GM19043 (cell line): Measurements from ENCODE around the gene LUZP2.

ENCODE experiments used
- ATAC-seq: cut with Tn5 transposase; IDR thresholded peaks from one replicate; pipeline ENCODE4 v1.9.1; 2021; ENCODE audit warnings: low read depth; ENCODE audit not compliant: unreplicated experiment

LUZP2 gene

DNA sequence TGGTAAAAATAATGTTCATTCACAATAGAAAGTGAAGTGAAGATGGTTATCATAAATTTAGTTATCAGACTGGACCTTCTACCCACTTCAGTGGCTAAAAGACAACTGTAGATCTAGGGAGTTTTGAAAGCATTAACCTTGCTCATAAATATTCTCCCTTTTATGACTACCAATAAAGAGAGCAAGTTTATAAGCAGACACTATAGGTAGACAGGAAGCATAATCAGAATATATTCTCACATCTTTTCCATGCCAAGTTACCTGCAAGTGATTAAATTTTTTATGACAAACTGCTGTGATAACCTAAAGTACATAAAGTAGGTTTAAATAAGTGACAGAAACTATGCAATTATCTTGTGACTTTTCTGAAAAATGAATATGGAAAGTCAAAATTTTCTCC is 62.5 kb downstream of the LUZP2 start:
- ATAC-seq, result no peak

DNA sequence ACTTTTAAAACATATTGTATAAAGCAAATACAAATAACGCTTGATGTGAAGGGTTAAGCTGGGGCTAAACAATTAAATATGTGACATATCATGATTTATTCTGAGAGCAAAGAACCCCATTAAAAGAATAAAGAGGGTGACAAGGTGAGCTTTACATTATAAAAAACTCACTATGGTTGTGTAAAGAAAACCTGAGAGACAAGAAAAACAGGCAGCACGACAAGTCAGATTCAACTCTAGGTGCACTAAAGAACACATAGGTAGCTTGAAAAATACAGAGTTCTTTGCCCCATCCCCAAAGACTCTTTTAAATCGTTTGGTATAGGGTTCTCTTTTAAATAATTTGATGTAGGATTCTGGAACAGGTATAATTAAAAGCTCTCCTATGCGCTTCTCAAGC is 63.5 kb downstream of the LUZP2 start:
- ATAC-seq, result no peak

DNA sequence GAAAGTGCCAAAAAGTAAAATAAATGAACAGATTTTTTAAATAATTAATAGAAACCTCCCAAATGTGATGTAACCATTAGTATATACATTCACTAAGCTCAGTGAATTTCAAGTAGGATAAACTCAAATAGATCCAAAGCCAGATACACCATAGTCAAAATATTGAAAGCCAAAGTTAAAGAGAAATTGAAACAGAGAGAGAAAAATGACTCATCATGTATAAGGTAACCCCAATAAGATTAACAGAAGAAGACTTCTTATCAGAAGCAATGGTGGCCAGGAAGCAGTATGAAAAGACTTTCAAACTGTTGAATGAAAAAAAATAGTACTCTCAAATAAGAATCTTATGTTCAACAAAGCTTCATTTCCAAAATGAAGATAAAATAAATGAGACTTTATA is 70.5 kb downstream of the LUZP2 start:
- ATAC-seq, result no peak

DNA sequence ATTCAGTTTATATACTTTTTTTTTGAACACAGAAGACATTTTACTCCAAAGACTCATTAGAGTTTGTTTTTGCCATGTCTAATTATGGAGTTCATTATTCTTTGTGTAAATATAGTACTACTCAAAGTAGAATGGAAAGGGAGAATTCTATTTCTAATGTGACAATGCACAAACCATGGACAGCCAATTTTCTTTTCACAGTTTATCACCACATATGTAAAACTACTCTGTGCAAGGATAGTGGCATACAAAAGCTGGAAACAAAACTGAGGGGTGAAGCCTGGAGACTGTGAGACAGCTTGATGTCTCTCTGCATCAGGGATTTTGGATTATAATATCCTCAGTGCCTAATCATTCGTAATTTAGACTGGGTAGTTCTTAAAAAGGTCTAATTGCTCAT is 75.5 kb downstream of the LUZP2 start:
- ATAC-seq, result no peak

DNA sequence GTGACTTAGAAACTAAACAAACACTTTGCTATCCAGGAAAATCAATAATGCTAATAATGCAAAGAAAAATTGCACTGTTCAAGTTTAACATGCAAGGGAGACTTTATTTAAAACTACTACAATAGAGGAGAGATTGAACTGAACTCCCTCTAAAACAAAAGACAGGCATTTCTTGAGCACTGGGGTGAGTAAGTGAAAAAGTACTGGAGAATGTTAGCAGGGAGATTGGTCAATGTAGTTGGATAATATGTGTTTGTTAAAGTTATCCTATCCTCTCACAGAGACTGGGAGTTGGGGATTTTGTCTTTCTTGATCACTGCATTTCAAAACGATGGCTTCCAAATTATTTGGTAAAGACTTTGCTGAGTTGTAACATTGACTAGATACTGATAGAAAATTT is 77.6 kb downstream of the LUZP2 start:
- ATAC-seq, result no peak

DNA sequence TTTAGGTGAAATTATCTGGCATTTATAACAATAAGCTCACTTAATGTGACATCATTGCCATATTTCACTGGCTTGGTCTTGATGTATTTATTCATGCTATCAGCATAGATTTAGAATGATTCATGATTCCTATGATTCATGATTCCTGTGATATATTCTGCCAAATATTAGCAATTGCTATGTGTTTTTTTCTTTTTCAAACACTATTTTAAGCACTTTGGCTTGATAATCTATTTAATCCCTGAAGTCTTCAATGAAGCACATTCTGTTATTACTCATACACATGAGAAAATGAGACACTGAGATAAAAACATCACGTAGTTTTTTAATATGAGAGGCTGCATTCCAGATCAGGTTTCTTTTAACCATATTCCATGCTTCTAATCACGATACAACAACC is 78.5 kb downstream of the LUZP2 start:
- no peak for ATAC-seq

DNA sequence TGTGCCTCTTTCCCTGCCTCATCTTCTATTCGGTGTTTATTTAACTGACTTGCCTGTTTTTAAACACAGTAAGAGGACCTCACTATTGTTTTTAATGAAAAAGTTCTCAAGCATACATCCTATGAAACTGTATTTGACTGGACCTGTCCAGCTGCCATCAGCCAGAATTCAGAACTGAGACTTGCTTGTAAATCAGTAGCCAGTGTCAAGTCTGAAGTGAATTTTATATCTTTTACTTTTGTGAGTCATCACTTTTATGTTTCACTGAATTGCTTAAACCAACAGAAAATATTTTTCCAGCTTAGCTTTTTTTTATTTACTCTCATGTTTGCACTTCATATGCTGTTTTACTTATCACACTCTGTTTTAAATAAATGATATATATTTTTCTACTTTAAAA is 88.3 kb downstream of the LUZP2 start:
- peak; percentile 47 for ATAC-seq

DNA sequence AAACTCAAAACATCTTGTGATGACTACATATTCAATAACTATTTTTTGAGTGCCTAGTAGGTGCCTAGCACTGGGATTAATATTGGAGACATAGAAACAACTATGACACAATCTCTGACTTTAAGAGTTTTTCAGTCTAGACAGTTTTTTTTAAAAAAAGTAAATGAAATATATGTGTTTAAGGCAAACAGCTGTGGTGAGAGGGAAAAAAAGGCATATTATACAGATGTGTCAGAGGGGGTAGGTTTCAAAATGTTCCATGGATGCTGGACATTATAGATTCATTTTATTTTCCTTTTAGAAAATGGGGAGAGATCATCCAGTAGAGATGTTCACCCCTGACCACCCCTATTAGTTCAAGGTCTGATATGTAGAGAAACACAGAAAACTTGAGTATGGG is 90.8 kb downstream of the LUZP2 start:
- no peak for ATAC-seq

DNA sequence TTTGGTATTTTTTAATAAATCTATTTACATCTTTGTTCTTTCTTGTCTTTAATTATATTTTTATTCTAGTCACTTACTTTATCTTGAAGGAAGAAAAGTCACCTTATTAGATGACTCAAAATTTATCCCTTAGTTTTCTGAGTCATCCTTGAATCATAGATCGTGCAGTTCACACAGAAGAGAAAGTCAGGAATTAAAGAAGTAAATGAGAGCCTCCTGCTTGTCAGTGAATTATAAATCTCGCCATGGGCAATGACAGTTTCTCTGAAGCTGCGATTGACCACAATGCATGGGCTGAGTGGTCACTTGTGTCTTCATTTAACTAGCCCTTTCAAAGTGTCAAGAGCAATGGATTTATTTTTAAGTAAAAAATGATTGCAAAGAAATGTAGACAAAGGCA is 91.2 kb downstream of the LUZP2 start:
- no peak for ATAC-seq

DNA sequence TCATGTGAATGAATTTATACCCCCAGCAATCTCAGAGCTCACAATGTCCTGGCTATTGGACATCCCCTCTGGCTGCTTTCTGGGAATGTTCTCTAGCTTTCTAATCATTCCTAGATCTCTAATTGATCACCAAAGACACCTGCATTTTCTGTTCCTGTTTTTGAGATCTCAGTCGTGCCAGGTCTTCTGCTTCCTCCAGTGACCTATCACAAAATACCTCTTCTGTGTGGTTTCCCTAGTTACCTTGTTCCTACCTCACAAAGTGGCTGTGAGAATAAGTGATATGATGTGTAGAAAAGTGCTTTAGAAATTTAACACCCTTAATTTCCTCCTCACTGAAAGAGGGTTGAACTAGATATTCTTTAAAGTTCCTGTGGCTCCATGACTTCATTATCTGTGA is 92.2 kb downstream of the LUZP2 start:
- ATAC-seq, result no peak

DNA sequence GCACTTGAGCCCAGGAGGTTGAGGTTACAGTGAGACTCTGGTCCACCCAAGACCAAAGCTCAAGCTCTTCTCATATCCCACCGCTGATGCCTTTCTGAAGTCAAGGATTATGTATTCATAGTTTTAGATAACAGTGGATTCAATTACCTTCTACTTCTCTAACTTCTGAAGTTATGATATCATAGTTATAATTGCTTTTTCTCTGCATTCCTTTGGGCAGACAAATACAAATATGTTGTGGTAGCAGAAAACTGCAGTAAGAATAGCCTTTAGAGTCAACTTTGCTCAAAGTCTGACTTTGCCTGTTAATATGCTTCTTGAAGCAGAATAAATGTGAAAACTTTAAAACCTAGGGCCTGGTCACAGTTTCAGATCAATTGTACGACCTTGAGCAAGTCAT is 94.4 kb downstream of the LUZP2 start:
- ATAC-seq, result no peak

DNA sequence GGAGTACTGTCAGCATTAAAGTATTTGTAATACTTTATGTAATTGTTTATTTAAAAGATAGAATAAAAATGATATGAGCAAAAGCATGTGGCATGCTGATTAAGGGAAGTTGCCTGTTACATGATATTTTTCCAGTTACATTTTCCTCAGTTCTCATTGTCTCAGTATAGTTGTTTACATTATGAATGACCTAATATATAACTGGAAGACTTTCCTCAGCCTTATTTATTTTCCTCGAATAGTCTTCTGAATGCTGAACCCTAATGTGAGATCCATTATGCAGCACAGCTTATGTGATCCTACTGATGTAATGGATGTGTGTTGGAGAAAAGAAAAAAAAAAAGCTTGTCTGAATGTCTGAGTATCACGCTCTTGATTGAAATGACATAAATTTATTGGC is 95.5 kb downstream of the LUZP2 start:
- ATAC-seq, result no peak

DNA sequence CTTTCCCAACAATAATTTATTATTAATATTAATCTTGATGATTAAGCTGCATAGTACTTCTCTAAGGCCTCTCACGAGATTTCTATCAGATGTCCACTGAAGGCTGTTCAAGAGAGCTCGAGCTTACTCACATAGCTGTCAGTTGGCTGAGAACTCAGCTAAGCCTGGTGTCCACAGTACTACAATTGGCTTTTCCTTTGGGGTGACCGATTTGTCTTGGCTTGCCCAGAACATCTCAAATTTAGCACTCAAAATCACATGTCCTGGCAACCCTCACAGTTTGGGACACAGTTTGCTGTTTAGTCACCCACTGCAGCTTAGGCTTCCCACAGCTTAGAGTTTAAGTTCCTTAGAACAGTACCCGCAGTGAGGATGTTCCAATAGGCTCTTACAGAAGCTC is 96.5 kb downstream of the LUZP2 start:
- no peak for ATAC-seq

DNA sequence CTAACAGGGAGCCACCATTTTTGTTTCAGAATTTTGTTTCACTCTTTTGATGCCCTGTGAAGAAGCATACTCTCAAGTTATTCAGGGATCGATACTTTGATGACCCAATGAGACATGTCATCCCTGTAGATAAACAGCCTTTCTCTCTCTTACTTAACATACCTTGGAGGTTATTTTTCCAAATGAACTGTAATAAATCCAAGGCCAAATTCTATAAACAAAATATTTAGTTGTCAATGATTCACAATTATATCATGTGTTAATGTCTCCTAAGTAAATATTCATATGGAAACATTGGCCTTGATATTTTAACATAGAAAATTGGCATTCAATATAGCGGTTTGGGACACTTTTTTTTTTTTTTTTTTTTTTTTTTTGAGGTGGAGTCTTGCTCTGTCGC is 97.5 kb downstream of the LUZP2 start:
- ATAC-seq, result no peak

DNA sequence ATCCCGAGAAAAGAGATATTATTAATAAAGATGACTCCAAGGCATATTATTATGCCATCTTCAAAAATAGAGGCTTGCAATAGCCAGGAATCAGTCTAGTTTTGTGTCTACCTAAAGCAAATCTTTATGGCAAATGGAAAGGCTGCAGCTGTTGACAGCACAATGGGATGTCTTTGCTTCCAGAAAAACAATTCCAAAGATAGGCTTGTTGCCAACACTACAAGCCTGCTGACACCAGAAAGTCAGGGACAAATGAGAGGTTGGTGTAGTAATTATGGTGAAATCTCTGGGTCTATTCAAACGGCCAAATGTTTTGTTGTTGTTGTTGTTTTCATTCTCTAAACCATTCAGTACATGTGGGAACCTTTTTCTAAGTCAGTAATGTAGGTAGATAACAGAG is 101.8 kb downstream of the LUZP2 start:
- ATAC-seq, result no peak

DNA sequence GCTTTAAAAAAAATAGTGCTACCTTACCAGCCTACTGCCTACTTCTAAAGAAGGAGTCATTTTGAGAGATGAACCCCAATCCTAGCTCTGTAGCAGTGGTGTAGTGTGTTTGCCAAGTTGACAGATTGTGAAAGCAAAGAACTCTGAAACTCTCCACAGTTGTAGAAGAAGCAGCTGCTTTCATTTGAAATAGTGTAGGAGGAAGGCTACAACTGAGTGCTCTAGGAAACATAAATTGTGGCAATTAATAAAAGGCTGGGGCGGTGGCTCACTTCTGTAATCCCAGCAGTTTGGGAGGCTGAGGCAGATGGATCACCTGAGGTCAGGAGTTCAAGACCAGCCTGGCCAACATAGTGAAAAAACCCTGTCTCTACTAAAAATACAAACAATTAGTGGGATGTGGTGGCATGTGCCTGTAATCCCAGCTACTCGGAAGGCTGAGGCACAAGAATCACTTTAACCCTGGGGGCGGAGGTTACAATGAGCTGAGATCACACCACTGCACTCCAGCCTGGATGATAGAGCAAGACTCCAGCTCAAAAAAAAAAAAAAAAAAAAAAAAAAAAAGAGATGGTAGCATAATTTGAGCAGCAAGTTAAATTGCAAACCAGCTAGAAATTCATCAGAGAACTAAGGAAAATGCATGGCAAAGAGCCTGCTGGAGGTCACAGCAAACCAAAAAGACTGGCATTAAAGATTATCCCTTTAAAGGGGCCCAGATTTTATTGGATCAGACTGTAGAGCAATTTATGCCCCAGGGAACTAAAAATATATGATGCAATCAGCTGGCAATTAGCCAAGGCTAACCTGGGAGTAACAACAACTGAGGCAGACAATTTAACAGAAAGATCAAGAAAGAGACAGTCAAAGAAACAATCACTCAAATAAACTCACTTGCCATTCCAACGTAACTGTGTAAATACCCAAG is 112.6 kb downstream of the LUZP2 start:
- no peak for ATAC-seq

DNA sequence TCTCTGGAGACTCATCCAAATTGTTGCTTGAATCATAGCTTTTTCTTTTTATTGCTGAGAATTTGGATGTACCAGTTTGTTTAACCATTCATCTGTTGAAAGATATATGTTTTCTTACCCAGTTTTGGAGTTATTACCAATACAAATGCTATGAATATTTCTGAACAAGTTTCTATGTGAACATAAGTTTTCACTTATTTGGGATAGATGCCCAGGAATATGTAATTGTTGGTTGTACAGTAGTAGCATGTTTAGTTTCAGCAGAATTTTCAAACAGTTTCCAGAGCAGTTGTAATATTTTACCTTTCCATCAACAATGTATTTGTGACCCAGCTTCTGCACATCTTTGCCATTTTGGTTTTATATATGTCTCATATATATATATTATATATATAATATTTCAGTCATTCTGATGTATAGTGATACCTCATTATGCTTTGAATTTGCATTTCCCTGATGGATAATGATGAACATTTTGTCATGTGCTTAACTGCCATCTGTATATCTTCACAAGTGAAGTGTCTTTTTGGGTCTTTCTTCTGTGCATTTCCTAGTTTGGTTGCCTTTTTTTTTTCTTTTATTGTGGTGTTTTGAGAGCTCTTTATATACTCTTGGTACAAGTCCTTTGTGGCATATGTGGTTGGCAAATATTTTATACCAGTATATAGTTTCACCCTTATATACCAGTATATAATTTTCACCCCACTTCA is 118.8 kb downstream of the LUZP2 start:
- no peak for ATAC-seq

DNA sequence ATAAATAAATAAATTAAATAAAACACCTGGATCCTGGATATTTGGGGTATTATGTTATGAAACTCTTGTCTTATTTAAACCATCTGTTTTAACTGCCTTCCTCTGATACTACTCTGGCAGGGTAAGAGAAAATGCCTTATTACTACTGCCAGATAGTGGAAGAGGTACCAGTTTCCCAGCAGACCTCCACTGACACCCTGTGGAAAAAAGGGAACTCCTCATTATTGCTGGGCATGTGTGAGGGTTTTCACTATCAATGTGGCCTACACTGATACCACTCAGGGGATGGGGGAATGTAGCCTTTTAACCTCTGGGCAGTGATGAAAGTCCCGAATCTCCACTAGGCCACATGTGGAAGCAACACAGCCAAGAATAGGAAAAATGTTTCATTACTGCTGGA is 121.0 kb downstream of the LUZP2 start:
- no peak for ATAC-seq

DNA sequence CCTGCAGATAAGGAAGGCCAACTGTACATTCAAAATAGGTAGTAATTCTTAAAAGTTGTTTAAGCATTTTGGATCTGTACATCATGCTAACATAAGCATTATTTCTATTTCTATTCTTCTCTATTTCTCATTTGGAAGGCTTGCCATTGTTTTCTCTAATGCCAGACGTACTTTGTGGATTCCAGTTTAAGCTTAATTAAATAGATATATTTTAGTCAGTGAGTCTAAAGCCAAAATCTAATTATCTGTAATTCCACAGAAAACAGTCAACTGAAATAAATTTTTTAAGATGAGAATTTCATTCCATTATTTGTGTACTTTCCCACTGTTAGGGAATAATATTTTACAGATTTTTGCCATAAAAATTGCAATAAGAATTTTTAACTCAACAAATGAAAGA is 123.0 kb downstream of the LUZP2 start:
- ATAC-seq, result no peak

DNA sequence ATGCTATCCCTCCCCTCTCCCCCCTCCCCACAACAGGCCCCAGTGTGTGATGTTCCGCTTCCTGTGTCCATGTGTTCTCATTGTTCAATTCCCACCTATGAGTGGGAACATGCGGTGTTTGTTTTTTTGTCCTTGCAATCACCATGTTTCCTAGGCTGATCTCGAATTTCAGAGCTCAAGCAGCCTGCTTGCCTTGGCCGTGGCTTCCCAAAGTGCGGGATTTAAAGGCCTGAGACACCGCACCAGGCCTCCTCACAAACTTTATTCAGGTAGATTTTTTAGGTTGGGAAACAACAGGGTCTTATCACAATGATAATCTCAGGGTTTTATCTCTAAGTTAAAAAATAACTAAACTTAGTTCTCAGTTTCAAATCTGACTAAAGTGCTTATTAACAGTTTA is 125.4 kb downstream of the LUZP2 start:
- no peak for ATAC-seq

DNA sequence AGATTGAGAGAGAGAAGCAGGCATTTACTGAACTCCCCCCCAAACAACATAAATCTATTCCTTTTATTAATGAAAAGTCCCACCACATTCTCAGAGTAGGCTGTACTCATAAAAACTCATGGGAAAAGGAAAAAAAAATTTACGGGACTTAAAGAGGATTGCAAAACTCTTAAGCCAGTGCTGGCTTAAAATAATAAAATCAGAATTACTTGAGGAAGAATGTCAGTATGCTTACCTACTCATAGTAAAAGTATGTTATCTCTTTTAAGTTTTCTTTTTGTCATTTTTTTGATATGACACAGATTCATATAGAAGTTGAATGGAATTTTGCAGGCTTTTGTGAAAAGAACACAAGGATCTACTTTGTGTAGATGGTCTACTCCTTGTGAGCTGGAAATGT is 126.3 kb downstream of the LUZP2 start:
- no peak for ATAC-seq

DNA sequence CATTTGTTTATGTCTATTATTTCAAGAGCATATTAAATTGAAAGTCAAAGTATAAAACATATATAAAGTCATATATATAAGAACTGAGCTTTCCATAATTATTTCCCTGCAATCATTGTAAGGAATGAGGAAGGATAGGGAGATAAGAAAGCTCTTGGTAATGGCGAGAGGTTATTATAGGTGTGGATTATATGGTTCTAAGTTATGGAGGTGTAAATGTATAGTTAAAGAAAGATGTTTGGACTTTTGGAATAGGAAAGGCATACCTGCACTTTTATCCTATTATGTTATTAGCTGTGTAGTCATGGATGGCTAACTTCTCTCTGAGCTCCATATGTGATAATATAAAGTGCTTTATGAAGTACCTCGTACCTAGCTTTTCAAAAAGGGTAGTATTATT is 127.6 kb downstream of the LUZP2 start:
- ATAC-seq, result no peak
